ENCODE data around the gene ENTPD2.
"Not testable (repeated sequence)": the region's sequence is repeated elsewhere in the genome, so short reads cannot be mapped to it uniquely, and the experiment has no call there.

The ENTPD2 gene

DNA sequence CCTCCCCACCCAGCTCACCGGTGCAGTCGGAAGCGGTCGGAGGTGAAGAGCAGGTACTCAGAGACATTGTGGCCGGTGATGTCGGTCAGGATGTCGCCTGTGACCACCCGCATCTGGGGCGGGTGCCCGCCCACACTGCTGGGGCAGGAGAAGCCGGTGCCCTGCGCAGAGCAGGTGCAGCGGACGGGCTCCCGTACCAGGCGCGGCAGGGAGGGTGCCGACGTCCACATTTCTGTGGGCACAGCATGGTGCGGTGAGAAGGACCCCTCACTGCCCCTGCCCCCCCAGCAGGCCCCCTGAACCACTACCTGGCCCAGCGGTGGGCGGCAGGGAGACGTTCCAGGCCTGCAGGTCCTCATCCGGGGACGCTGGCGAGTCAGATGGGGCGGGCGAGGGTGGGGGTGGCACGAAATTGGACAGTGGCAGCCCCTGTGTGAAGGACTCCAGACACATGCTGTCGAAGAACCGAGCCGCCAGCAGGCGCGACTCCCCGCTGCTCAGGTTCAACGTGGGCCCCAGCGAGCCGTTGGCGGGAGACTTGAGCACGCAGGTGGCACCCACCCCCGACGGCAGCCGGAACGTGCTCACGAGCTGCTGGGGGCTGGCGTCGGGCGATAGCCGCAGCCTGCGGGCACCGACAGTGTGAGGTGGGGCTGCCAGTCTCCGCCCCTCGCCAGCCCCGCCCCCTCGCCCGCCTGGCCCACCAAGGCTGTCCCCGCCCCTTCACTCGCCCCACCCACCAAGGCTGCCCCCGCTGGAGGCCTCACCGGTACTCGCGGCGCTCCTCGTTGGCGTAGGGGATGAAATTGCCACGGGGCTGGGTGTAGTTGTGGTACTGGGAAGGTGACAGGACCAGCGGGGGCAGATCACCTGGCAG lies 40.9 kb downstream of the ENTPD2 start:
- no peak for DNase-seq

DNA sequence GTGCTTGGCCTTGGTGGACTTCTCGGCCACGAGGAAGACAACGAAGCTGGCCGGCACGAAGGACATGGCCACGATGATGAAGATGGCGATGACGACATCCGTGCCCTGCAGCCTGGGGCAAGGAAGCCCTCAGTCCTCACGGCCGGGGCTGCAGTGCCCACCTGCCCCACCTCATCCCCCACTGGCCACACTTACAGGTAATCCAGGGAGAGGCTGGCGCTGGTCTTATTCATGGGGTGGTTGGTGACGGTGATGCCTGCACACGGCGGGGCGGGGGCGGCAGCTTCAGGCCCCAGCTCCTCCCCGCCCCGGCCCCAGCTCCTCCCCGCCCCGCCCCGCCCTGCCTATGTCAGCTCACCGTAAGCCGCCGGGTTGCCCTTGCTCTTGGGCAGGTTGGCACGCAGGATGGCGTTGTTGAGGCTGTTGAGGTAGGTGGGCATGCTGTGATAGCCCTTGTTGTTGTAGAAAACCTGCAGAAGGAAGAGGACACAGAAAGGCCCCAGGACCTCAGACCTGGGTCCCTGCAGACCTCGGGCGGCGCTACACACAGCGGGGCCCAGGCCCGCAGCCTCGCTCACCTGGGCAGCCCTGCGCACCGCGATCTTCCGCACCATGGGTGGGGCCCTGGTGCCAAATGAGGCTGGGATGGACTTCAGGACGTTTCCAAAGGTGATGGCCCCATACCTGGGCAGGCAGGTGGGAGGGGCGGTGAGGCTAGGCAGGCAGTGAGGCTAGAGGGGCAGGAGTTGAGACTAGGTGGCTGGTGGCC lies 41.8 kb downstream of the ENTPD2 start:
- DNase-seq, result no peak

DNA sequence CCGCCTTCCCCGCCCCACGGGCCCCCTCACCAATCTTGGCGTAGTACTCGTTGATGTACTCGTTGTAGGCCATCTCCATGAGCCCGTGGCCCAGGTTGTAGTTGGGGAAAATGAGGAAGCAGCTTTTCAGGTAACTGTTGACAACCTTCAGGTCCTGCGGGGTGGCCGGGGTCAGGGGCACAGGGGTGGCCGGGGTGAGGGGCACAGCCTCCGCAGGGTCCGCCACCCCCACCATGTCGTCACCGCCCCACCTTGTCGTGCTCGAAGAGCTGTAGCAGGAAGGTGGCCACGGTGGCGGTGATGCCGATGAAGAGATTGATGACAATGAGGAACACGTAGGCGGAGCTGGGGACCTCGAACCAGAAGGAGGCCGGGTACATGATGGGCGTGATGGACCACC lies 42.7 kb downstream of the ENTPD2 start:
- DNase-seq, result no peak

DNA sequence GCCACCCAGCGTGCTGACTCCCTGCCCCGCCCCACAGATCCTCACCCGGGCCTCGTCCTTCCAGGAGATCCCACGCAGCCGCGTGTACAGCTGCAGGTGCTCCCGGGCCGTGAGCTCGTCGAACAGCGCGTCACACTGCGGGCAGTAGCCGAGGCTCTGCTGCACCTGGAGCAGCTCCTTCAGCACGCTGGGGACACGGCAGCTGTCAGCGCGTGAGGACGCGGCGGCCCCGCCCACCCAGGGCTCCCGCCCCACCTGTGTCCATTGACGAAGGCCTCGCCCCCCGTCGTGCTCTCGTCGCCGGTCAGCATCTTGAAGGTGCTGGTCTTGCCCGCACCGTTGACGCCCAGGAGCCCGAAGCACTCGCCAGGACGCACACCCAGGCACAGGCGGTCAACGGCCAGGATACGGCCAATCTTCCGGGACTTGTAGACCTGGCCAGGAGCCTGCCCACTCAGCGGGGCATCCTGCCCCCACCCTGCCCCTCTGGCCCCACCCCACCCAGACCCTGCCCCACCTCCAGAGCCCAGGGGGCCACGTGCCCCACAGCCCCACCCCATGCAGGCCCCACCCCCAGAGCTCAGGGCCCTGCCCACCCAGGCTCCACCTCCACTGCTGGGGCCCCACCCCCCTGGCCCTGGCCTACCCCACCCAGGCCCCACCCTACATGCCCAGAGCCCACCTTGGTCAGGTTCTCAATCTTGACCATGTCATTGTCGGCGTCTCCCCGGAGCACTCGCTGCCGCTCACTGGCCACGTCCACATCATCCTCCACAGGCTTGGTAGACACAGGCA lies 43.7 kb downstream of the ENTPD2 start:
- DNase-seq, result no peak

DNA sequence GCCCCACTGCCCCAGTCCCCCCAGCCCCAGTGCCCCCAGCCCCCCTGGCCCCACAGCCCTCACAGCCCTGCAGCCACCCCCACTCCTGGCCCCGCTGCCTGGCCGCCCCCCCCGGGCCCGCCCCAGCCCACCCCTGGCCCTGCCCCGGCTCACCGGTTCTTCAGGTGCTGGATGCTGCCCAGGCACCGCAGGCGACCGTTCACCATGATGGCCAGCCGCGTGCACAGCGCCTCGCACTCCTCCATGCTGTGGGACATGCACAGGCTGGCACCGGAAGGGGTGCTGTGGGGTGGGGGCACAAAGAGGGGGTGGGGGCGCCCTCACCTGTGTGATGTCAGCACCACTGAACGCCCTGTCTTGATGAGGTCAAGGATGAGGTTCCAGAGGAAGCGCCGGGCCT lies 44.6 kb downstream of the ENTPD2 start:
- no peak for DNase-seq

DNA sequence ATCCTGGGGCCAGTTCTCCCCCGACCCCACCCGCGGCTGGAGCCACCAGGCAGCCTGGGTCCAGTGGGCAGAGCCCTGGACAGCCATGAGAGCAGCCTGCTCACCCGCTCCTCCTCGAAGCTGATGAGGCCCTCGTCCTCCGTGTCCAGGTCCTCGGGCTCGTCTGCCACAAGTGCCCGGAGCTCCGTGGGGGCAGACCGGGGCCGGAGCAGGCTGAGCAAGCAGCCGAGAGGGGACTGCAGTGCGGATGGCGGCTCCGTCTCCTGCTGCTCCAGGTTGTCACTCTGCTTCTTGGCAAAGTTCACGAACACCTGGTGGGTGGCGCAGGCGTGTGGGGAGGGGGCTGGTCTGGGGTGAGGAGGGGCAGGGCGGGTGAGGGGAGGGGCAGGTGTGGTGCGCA lies 45.5 kb downstream of the ENTPD2 start:
- no peak for DNase-seq

DNA sequence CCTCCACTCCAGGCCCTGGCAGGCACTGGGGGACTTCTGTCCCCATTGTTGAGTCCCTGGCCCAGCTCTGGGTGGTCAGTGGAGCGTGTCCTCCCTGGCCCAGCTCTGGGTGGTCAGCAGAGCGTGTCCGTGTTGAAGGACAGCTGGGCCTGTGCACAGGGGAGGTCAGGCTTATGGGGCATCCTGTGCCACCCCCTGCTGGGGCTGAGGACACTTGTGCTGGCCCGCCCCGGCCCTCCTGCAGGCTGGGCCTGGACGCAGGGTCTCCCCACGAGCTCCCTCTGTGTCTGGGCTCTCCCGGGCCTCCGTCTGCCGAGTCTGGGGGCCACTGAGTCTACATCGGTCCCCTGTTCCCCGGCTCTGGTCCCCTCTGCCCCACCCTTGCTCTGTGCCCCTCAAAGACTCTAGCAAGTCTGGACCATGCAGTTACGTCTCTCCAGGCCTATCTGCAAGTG lies 46.0 kb downstream of the ENTPD2 start:
- no peak for DNase-seq

DNA sequence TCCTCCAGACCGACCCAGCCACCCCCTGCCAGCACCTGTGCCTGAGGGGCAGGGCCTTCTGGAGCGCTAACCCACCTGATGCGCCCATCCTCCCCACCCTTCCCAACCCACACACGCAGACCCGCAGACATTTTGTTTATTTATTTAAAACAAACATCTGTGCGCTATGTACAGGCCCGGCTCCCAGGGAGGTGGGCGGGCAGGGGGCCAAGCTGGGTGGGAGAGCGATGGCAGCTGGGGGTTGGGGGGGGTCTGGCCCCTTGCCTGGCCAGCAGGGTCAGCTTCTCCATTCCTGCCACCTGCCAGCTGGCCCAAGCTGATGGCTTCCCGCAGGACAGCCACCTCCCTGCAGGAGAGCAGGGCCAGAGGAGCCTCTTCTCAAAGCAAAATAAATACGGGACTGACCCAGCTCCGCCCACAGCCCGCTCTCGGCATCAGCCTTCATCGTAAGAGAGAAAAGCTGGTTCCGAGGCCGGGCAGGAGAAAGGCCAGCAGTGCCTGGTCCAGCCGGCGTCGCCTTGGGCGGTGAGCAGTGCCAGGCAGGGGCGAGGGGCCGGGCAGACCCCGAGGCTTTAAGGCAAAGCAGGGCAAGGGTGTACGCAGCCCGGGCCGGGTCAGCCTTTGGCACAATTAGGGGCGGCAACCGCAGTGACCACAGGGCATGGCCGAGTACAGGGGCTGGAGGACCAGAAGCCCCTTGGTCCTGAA lies 46.6 kb downstream of the ENTPD2 start:
- DNase-seq, result no peak

DNA sequence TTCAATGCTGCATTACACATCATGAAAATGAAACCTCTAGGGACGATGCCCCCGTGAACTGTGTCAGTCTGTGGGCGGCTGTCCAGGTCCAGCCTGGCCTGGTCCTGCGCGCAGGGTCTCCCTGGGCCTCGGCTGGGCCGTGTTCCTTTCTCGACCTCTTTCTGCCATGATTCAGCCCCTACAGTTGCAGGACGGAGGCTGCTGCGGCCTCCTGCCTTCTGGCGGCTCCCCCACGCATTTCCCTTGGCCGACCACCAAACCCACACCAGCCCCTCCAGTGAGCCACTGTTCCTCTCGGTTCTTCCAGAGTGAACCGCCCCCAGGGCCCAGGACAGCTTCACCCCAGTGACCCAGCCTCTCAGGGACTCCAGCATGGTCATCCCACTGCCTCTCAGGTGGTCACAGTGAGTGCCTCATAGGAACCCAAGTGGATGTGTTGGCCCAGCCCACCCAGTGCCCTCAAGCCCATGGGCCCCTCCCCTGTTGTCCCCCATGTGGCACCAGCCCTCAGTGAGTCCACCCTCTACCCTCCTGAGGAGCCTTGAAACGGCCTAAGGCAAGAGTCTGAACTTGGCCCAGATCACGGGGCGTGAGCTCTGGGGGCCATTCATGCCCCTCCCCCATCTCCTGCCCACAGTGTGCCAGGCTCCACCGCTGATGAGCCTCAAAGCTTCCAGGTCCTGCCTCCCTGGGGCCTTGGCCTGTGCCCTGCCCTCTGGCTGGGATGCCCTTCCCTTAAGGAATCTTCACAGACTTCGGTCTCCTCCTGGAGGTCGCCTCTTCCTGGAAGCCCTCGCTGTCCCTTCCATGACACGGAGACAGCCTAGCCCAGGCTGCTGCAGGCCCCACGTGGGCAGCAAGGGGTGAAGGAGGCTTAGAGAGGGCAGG lies 47.5 kb downstream of the ENTPD2 start:
- no peak for DNase-seq

DNA sequence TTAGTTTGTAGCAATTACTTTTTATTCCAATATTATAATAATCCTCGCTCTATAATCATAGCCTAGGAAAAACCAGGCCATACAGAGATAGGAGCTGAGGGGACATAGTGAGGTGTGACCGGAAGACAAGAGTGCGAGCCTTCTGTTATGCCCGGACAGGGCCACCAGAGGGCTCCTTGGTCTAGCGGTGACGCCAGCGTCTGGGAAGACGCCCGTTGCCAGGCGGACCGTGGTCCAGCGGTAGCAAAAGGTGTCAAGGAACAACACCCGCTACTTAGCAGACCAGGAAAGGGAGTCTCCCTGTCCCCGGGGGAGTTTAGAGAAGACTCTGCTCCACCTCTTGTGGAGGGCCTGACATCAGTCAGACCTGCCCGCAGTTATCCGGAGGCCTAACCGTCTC lies 49.6 kb downstream of the ENTPD2 start:
- DNase-seq, result not testable (repeated sequence)

DNA sequence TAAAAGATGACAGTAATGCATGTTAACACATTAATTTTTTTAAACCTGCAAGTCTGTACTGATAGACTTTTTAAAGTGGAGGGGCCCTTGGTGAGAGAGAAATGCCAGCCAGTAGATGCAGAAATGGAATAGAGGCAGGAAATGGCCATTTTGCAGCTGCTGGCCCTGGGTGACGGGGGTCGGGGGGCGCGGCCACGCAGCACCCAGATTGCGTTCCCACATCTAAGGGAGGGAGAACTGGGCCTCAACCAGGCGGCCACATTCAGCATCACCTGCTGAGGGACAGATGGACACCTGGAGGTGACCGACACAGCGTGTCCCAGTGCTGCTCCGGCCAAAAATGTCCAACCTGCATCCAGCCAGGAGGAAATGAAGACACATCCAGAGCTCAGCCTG lies 51.2 kb downstream of the ENTPD2 start:
- DNase-seq, result no peak

DNA sequence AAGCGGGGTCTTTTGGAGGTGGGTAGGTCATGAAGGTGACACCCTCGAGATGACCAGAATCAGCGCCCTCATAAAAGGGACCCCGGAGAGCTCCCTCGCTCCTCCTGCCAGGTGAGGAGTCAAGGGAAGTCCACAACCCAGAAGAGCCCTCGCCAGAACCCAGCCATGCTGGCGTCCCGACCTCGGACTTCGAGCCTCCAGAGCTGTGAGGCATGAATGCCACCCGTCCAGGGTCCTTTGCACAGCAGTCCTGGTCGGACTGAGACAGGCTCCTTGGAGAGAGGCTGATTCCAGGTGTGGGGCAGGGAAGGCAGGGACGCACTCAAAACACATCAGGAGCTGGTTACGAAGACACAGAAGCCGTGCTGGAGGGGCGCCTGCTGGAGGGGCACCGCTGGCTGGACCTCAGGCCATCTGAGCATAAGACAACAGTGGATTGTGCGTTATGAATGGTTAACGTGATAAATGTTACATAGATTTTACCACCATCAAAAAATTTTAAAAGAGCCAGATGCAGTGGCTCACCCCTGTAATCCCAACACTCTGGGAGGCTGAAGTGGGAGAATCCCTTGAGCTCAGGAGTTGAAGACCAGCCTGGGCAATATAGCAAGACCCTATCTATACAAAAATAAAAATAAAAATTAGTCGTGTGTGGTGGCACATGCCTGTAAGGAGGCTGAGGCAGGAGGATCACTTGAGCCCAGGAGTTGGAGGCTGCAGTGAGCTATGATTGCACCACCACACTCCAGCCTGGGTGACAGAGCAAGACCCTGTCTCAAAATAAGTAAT lies 51.8 kb downstream of the ENTPD2 start:
- DNase-seq, result no peak

DNA sequence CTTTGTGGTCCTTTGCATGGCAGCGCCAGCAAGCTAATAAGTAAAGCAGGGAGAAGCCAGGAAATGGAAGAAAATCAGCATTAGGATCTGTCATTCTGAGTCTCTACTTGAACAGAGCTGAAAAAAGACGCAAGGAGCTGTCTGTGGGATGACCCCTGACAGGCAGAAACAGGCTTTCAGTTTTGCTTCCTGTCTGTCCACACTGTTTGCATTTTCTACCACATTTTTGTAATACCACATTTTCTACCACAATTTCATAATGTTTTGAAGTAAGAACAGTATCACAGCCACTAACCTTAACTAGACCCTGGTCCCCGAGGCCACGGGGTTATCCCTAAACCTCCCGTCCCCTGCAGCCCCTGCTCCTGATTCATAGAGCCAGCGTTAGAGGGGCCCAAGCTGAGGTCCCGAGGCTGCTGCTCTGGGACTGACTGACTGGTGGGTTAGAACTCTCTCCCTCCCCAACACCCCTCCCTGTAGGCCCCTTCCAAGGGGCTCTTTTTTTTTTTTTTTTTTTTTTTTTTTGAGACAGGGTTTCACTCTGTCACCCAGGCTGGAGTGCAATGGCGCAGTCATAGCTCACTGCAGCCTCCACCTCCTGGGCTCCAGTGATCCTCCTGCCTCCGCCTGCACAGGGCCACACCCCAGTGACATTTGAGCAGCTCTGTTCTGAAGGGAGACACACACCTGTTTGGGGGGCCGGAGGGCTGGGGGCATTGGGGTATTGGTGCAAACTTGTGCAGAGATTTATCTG lies 53.5 kb downstream of the ENTPD2 start:
- no peak for DNase-seq

All from GOT3 (cell line).